T-cell (primary cell): ENCODE data around the gene CACNA1S. TPM values are rescaled to one million over a fixed set of nuclear protein-coding genes. Genes with fewer than 3 reads are reported as not detected.

ENCODE experiments used
- ATAC-seq, 4 experiments: fragments of 200-7000 bp in 3 of 4; fragments of 150-1000 bp in 1 of 4; cut with Tn5 transposase; replicated peaks in 1 of 4; 1 replicate in 3 of 4; 2 replicates in 1 of 4; pipeline ENCODE4 v1.10.0; 2021; ENCODE audit warnings: moderate library complexity in 3 of 4, mild to moderate bottlenecking in 2 of 4, moderate number of reproducible peaks in 1 of 4
- CTCF ChIA-PET, 2 donors: fragments of 300-600 bp; sonication (Branson Sonifier 250); formaldehyde crosslinking; loops; one replicate each; lab custom pipeline; 2022; ENCODE audit warnings: antibody characterized with exemption in 2 of 2; lab: Charles Lee
- POLR2A ChIA-PET, 2 donors: fragments of 300-600 bp; sonication (Branson Sonifier 250); formaldehyde crosslinking; loops; one replicate each; lab custom pipeline; 2022; ENCODE audit warnings: antibody characterized with exemption in 2 of 2; lab: Charles Lee
- DNase-seq, 35 experiments: peaks; one replicate each; pipeline versions ENCODE4 v3.0.0 to v3.0.0-alpha.2; 2013 to 2023
- H3K27ac ChIP-seq: one replicate; pipeline ENCODE4 v1.5.1; 2013; ENCODE audit warnings: low read length
- H3K27me3 ChIP-seq, 2 experiments: replicated peaks in 1 of 2; 1 replicate in 1 of 2; 2 replicates in 1 of 2; pipeline versions ENCODE4 v1.6.1 to v1.7.0; 2013; ENCODE audit warnings: low read length in 1 of 2, mixed read lengths in 1 of 2; ENCODE audit not compliant: control insufficient read depth in 2 of 2, insufficient read depth in 2 of 2; ENCODE audit errors: extremely low read depth in 1 of 2
- H3K36me3 ChIP-seq, 2 donors: 1 replicate in 1 of 2; 2 replicates in 1 of 2; pipeline versions ENCODE4 v1.6.1 to v1.7.0; 2013; ENCODE audit warnings: low read length in 1 of 2; ENCODE audit not compliant: control insufficient read depth in 2 of 2, insufficient read depth in 1 of 2; ENCODE audit errors: extremely low read depth in 1 of 2
- H3K4me1 ChIP-seq, 2 experiments: 1 replicate in 1 of 2; 2 replicates in 1 of 2; pipeline versions ENCODE4 v1.6.1 to v1.7.0; 2013; ENCODE audit warnings: low read length in 2 of 2, mixed read lengths in 1 of 2; ENCODE audit not compliant: insufficient read depth in 2 of 2, control insufficient read depth in 1 of 2; ENCODE audit errors: extremely low read depth in 1 of 2
- H3K4me3 ChIP-seq, 2 donors: 1 replicate in 1 of 2; 2 replicates in 1 of 2; pipeline versions ENCODE4 v1.5.1 to v1.7.0; 2013; ENCODE audit warnings: mild to moderate bottlenecking in 2 of 2, low read length in 1 of 2, moderate library complexity in 1 of 2; ENCODE audit not compliant: control insufficient read depth in 1 of 2; ENCODE audit errors: extremely low read depth in 1 of 2
- H3K9me3 ChIP-seq: 2 replicates; pipeline ENCODE4 v1.7.0; 2013
- H3K27ac Mint-ChIP-seq, 2 donors: one replicate each; pipeline ENCODE4 v1.8.0; 2020 to 2021; ENCODE audit warnings: mild to moderate bottlenecking in 2 of 2, mixed read lengths in 2 of 2
- H3K27me3 Mint-ChIP-seq, 2 donors: one replicate each; pipeline ENCODE4 v1.8.0; 2021 to 2022; ENCODE audit warnings: mixed read lengths in 2 of 2
- H3K36me3 Mint-ChIP-seq: one replicate; pipeline ENCODE4 v1.8.0; 2021; ENCODE audit warnings: mixed read lengths
- H3K4me1 Mint-ChIP-seq, 3 donors: one replicate each; pipeline ENCODE4 v1.8.0; 2020 to 2022; ENCODE audit warnings: mixed read lengths in 3 of 3, mild to moderate bottlenecking in 1 of 3
- H3K4me3 Mint-ChIP-seq, 3 donors: one replicate each; pipeline ENCODE4 v1.8.0; 2020 to 2022; ENCODE audit warnings: mild to moderate bottlenecking in 3 of 3, mixed read lengths in 3 of 3, moderate library complexity in 3 of 3
- H3K9me3 Mint-ChIP-seq, 3 donors: one replicate each; pipeline ENCODE4 v1.8.0; 2020 to 2022; ENCODE audit warnings: mixed read lengths in 3 of 3
- WGBS: methylation state at CpG from one replicate; pipeline ENCODE4 v1.1.5; 2013; ENCODE audit warnings: missing lambda C conversion rate; ENCODE audit not compliant: insufficient coverage; 5-methylcytosine and 5-hydroxymethylcytosine counted together
- total RNA-seq, 35 experiments: library from RNA in 6 of 35; stranded (reverse) in 6 of 35; fragments of 120-200 nt in 1 of 35; gene quantifications; one replicate each; pipeline versions ENCODE4 v1.2.1 to v1.2.4 and lab custom pipeline; 2013 to 2026

The CACNA1S gene
- total RNA-seq, 5 donors from 2014 or later (not counting 1 experiment from before 2014, with no cell fraction given), result not detected

DNA sequence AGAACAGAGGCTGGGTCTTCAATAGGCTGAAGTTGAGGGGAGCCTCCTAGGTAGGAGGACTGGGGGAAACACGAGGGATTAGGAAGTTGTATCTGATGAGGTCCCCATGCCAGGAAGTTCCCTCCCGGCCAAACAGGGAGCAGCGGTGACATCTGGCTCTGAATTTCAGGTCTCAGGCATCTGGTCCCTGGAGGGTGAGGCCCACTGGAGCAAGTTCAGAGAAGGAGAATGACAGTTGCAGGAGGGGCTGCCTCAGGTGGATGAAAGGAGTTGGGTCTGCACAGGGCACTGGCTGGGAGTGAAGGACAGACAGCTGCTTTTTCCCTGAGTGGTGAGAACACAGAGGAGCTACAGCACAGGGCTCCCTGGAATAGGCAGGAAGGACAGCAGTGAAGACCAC lies 32.9 kb upstream of the CACNA1S start:
- Mint-ChIP-seq H3K9me3 (no peaks in the 10 kb centered on the region), H3K27me3 (no peaks in the 10 kb centered on the region), H3K27ac (no peak overlapping the region), H3K36me3 (peaks cover 74% of the 10 kb centered on the region), H3K4me3 (no peak overlapping the region), H3K4me1 (peaks cover 0 to 9% (median 0%) of the 10 kb centered on the region in 3 donors)
- Histone ChIP-seq H3K27ac (no peak overlapping the region), H3K4me1 (no peaks in the 10 kb centered on the region), H3K27me3 (no peaks in the 10 kb centered on the region), H3K36me3 (peaks cover 26 to 63% of the 10 kb centered on the region in 2 donors), H3K4me3 (no peak overlapping the region), H3K9me3 (no peaks in the 10 kb centered on the region)
- ChIA-PET POLR2A (no interaction called here), CTCF (interaction anchor here in 1 of 2 donors (0.7 kb wide), 1 partner anchor 10 kb away, joined by 3 read pairs; the partner anchor contains the start of gene TMEM9)
- no peak for ATAC-seq
- no peak for DNase-seq
- 91% methylated on average over 3 of the region's 3 CpGs for WGBS

DNA sequence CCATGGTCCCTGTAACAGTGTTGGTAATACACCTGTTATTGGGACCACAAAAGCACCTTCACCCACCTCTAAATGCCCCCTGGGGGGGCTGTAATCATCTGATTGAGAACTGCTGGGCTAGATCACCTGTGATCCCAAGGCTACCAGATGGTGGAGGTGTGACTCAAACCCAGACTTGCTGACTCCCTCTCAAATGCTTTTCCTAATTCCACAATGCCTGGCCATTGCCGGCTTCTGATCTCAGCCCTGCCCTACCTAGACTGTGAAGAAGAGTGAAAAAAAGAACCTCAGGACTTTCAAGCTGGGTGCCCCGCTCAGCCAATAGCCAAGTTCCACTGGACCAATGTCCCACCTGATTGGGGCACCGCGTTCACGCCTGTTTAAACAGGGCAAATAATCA lies 32.5 kb upstream of the CACNA1S start:
- H3K27me3 ChIP-seq, result no peaks in the 10 kb centered on the region
- DNase-seq, result no peak
- H3K36me3 ChIP-seq, result peaks cover 26 to 63% of the 10 kb centered on the region in 2 donors
- Mint-ChIP-seq H3K9me3 (no peaks in the 10 kb centered on the region), H3K4me1 (peaks cover 0 to 9% (median 0%) of the 10 kb centered on the region in 3 donors), H3K36me3 (peaks cover 77% of the 10 kb centered on the region), H3K27me3 (no peaks in the 10 kb centered on the region), H3K4me3 (no peak overlapping the region), H3K27ac (no peak overlapping the region)
- H3K4me1 ChIP-seq, result no peaks in the 10 kb centered on the region
- ChIA-PET CTCF (no interaction called here), POLR2A (no interaction called here)
- H3K27ac ChIP-seq, result no peak overlapping the region
- 94% methylated on average over 2 of the region's 5 CpGs for WGBS
- ATAC-seq, result no peak
- H3K4me3 ChIP-seq, result no peak overlapping the region
- H3K9me3 ChIP-seq, result no peaks in the 10 kb centered on the region

DNA sequence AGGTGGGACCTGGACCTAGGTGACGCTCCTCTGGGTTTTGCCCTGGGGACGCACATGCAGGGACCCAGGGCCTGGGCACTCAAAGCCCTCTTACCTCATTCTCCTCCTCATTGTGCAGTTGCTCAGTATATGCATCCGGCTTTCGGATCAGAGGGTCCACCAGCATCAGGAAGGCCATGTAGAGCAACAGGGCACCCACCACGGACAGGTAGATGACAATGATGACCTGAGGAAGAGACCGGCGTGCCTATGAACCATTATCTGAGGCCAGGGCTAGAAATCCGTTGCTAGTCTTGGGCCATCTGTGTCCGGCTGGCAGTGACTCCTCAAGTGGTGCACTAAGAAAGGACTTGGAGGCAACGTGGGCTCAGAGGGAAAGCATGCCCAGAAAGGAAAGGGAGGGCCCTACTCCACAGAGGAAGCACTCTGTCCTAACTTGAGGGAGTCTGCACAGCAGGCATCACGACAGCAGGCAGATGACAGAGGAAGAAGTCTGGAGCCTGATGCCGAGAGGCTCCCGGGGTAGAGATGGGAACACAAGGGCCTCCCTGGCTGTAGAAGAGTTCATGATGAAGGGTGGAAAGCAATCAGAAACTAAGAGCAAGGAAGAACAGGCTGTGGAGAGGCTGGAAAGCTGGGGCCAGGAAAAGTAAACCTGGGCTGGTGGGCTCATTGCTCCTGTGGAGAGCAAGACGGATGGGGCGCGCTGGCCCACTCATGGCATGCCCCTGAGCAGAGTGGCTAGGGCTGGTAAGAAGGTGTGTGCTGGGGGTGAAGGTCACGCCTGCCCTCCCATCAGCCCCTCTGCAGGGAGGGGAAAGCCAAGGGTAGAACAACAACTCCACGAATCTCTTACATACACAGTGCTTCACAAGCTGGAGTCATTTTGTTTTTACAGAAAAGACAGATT lies 31.8 kb upstream of the CACNA1S start:
- H3K36me3 Mint-ChIP-seq, result peaks cover 75% of the 10 kb centered on the region

DNA sequence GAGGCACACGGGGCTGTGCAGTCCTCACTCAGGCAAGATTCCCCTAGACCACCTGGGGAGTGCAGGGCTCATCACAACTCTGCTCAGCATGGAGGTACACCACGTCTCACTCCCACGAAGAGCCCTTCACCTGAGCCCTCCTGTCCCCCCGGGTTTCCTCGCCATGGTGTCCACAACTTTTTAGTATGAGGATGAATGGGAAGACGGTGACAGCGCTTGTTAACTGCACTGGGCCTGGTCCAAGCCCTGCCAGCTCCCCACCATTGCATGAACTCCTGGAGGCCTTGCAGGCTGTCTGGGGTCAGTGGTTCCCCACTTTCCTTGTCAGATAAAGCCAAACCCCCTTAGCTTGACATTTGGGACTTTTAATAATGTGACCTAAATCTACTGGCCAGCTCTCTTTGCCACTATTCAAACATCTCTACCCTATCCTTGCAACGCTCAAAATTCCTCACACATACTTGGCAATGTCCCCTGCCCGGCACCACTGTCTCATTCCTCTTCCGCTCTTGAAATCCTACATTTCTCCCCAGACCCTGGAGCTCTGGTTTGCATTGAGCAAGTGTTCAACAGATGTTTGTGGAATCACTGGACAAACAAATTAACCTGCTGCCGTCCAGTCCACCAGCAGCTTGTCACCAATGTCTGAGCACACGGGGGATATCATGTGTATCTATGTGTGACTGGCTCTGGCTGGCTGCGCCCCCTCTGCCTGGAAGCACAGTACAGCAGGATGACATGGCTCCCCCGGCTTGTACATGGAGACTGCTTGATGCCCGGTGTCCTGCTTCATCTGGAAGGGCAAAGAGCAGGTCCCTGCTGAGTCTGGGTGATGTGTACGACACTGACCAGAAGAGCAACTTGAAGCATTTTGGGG lies 30.9 kb upstream of the CACNA1S start:
- no peak for DNase-seq
- 98% methylated on average over 9 of the region's 16 CpGs for WGBS
- ChIA-PET POLR2A (no interaction called here), CTCF (no interaction called here)
- Histone ChIP-seq H3K36me3 (peaks cover 28 to 62% of the 10 kb centered on the region in 2 donors), H3K4me1 (no peaks in the 10 kb centered on the region), H3K27me3 (no peaks in the 10 kb centered on the region), H3K9me3 (no peaks in the 10 kb centered on the region), H3K27ac (no peak overlapping the region), H3K4me3 (no peak overlapping the region)
- ATAC-seq, result no peak
- Mint-ChIP-seq H3K4me1 (peaks cover 0 to 9% (median 0%) of the 10 kb centered on the region in 3 donors), H3K36me3 (peaks cover 76% of the 10 kb centered on the region), H3K9me3 (no peaks in the 10 kb centered on the region), H3K4me3 (no peak overlapping the region), H3K27ac (no peak overlapping the region), H3K27me3 (no peaks in the 10 kb centered on the region)

More for the DNA sequence above, 31.8 kb upstream of the CACNA1S start:
- no peak for DNase-seq
- no peak overlapping the region for H3K27ac Mint-ChIP-seq
- ATAC-seq, result no peak
- CTCF ChIA-PET, result no interaction called here
- no peak overlapping the region for H3K4me3 Mint-ChIP-seq
- Histone ChIP-seq H3K36me3 (peaks cover 28 to 67% of the 10 kb centered on the region in 2 donors), H3K27ac (no peak overlapping the region), H3K27me3 (no peaks in the 10 kb centered on the region), H3K4me3 (no peak overlapping the region), H3K9me3 (no peaks in the 10 kb centered on the region), H3K4me1 (no peaks in the 10 kb centered on the region)
- 86% methylated on average over 14 of the region's 18 CpGs for WGBS
- no peaks in the 10 kb centered on the region for H3K9me3 Mint-ChIP-seq
- peaks cover 0 to 9% (median 0%) of the 10 kb centered on the region in 3 donors for H3K4me1 Mint-ChIP-seq
- POLR2A ChIA-PET, result interaction anchor here in 1 of 2 donors (0.6 kb wide), 1 partner anchor 22 kb away, joined by 3 read pairs; no protein-coding TSS in a partner anchor
- no peaks in the 10 kb centered on the region for H3K27me3 Mint-ChIP-seq

DNA sequence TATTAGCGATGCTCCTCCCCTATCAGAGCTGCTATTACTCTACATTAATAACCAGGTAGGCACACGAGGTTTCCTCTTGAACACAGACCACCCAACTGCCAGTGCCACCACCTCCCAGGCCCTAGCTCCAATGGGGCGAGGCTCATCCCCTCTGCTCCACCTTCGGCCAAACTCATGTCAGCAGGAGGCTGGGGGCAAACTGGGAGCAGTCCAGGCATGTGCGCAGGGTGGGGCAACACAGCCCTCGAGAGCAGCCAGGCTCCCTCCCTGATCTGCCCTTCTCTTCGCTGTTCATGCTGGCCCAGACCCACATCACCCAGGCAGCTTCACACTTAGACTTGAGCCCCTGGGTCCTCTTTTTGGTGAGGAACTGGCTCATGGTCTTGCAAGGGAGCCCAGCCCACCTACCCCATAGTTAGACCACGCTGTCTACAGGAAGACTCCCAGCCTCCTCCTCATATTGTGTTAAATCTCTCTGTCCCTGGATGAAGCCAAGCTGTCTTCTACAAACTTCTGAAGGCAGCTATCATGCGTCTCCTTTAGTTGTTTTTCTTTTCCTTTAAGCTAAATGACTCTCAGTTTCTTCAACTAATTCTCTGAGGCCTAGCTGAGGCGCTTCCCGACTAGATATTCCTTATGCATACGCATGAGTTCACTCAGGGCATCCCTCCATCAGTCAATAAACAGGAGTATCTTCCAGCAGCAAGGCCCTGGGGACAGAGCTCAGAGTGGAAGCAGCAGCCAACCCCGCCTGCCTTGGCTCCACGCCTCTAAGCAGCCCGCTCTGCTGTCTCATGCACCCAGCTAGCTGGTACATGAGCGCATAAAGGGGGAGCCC lies 30.0 kb upstream of the CACNA1S start:
- 94% methylated on average over 16 of the region's 16 CpGs for WGBS
- ATAC-seq, result no peak

More for the DNA sequence above, 30.0 kb upstream of the CACNA1S start:
- Histone ChIP-seq H3K27me3 (no peaks in the 10 kb centered on the region), H3K36me3 (peaks cover 28 to 62% of the 10 kb centered on the region in 2 donors), H3K4me1 (no peaks in the 10 kb centered on the region), H3K9me3 (no peaks in the 10 kb centered on the region), H3K4me3 (no peak overlapping the region), H3K27ac (no peak overlapping the region)
- peaks cover 72% of the 10 kb centered on the region for H3K36me3 Mint-ChIP-seq
- no peak for DNase-seq
- H3K9me3 Mint-ChIP-seq, result no peaks in the 10 kb centered on the region
- H3K27ac Mint-ChIP-seq, result no peak overlapping the region
- H3K4me1 Mint-ChIP-seq, result peaks cover 0 to 2% (median 0%) of the 10 kb centered on the region in 3 donors
- no peaks in the 10 kb centered on the region for H3K27me3 Mint-ChIP-seq
- POLR2A ChIA-PET, result no interaction called here
- CTCF ChIA-PET, result no interaction called here
- no peak overlapping the region for H3K4me3 Mint-ChIP-seq
